GM23338 (cell line): Measurements from ENCODE around the gene STIM1. TPM values are rescaled to one million over a fixed set of nuclear protein-coding genes. Genes with fewer than 3 reads are reported as not detected.

Experiments
- ATAC-seq: fragments of 200-7000 bp; cut with Tn5 transposase; 3 replicates; pipeline ENCODE4 v1.9.1; 2020
- DNase-seq: peaks from one replicate; pipeline ENCODE4 v3.0.0-alpha.2; 2015; ENCODE audit warnings: low spot score
- H2AFZ ChIP-seq: fragments of 200-600 bp; sonication (generic); 2 replicates; pipeline ENCODE4 v1.8.0; 2016; ENCODE audit warnings: antibody characterized with exemption, mild to moderate bottlenecking, moderate library complexity
- H3F3A ChIP-seq: fragments of 200-600 bp; sonication (generic); replicated peaks from 2 replicates; pipeline ENCODE4 v1.8.0; 2017; ENCODE audit warnings: antibody characterized with exemption, mixed run types, low read depth
- H3K27ac ChIP-seq: fragments of 200-600 bp; sonication (generic); 2 replicates; pipeline ENCODE4 v1.6.1; 2016; ENCODE audit warnings: low read depth
- H3K27me3 ChIP-seq: fragments of 200-600 bp; sonication (generic); 2 replicates; pipeline ENCODE4 v1.8.0; 2016; ENCODE audit warnings: mild to moderate bottlenecking, mixed run types, moderate library complexity; ENCODE audit not compliant: insufficient read depth
- H3K36me3 ChIP-seq: fragments of 200-600 bp; sonication (generic); 2 replicates; pipeline ENCODE4 v1.8.0; 2016; ENCODE audit warnings: mild to moderate bottlenecking; ENCODE audit not compliant: insufficient read depth
- H3K4me1 ChIP-seq: fragments of 200-600 bp; sonication (generic); 2 replicates; pipeline ENCODE4 v1.8.0; 2016; ENCODE audit warnings: mild to moderate bottlenecking, moderate library complexity; ENCODE audit not compliant: insufficient read depth
- H3K4me2 ChIP-seq: fragments of 200-600 bp; sonication (generic); 2 replicates; pipeline ENCODE4 v1.7.1; 2017; ENCODE audit warnings: mixed run types
- H3K4me3 ChIP-seq: fragments of 200-600 bp; sonication (generic); 2 replicates; pipeline ENCODE4 v1.6.1; 2016; ENCODE audit warnings: mixed run types
- H3K79me2 ChIP-seq: fragments of 200-600 bp; sonication (generic); replicated peaks from 2 replicates; pipeline ENCODE4 v1.8.0; 2017; ENCODE audit warnings: mild to moderate bottlenecking; ENCODE audit not compliant: insufficient read depth
- H3K9me2 ChIP-seq: fragments of 200-600 bp; sonication (generic); 2 replicates; pipeline ENCODE4 v1.8.0; 2017; ENCODE audit not compliant: insufficient read depth
- H4K20me1 ChIP-seq: fragments of 200-600 bp; sonication (generic); replicated peaks from 2 replicates; pipeline ENCODE4 v1.8.0; 2017; ENCODE audit warnings: mild to moderate bottlenecking; ENCODE audit not compliant: insufficient read depth
- H3K27ac Mint-ChIP-seq: 2 replicates; pipeline ENCODE4 v1.8.0; 2020; ENCODE audit warnings: inconsistent platforms, mild to moderate bottlenecking, moderate library complexity, mixed read lengths
- H3K27me3 Mint-ChIP-seq: 3 replicates; pipeline ENCODE4 v1.8.0; 2022; ENCODE audit warnings: low read depth, mild to moderate bottlenecking, moderate library complexity, mixed read lengths, inconsistent platforms; ENCODE audit not compliant: insufficient read depth, poor library complexity
- H3K36me3 Mint-ChIP-seq: 3 replicates; pipeline ENCODE4 v1.8.0; 2021; ENCODE audit warnings: low read depth, mild to moderate bottlenecking, inconsistent platforms, moderate library complexity, mixed read lengths
- H3K4me1 Mint-ChIP-seq: 3 replicates; pipeline ENCODE4 v1.8.0; 2020; ENCODE audit warnings: mild to moderate bottlenecking, inconsistent platforms, mixed read lengths
- H3K4me3 Mint-ChIP-seq: 3 replicates; pipeline ENCODE4 v1.8.0; 2021; ENCODE audit warnings: moderate library complexity, mild to moderate bottlenecking, inconsistent platforms, mixed read lengths
- H3K9me3 Mint-ChIP-seq: 3 replicates; pipeline ENCODE4 v1.8.0; 2020; ENCODE audit warnings: moderate library complexity, mild to moderate bottlenecking, inconsistent platforms, mixed read lengths
- ETS1 ChIP-seq: IDR thresholded peaks from 2 replicates; pipeline ENCODE4 v1.6.1; 2016; ENCODE audit warnings: antibody characterized with exemption
- EZH2 ChIP-seq: fragments of 200-600 bp; sonication (generic); IDR thresholded peaks from one replicate; pipeline ENCODE4 v1.8.0; 2017; ENCODE audit warnings: antibody characterized with exemption, mild to moderate bottlenecking, low read depth; ENCODE audit not compliant: unreplicated experiment
- EZH2phosphoT487 ChIP-seq: fragments of 200-600 bp; sonication (generic); IDR thresholded peaks from one replicate; pipeline ENCODE4 v1.8.1; 2018; ENCODE audit warnings: antibody characterized with exemption; ENCODE audit not compliant: unreplicated experiment
- JUNB ChIP-seq: IDR thresholded peaks from one replicate; pipeline ENCODE4 v1.6.1; 2016; ENCODE audit warnings: antibody characterized with exemption; ENCODE audit not compliant: unreplicated experiment
- NANOG ChIP-seq: IDR thresholded peaks from 2 replicates; pipeline ENCODE4 v1.6.1; 2016; ENCODE audit warnings: antibody characterized with exemption, borderline replicate concordance
- POLR2AphosphoS5 ChIP-seq: IDR thresholded peaks from 2 replicates; pipeline ENCODE4 v1.6.1; 2016; ENCODE audit warnings: antibody characterized with exemption, low read depth
- REST ChIP-seq: IDR thresholded peaks from one replicate; pipeline ENCODE4 v1.6.1; 2018; ENCODE audit warnings: antibody characterized with exemption; ENCODE audit not compliant: unreplicated experiment
- STAT1 ChIP-seq: IDR thresholded peaks from one replicate; pipeline ENCODE4 v1.6.1; 2016; ENCODE audit warnings: antibody characterized with exemption; ENCODE audit not compliant: unreplicated experiment
- ZNF114 ChIP-seq: fragments of 250-450 bp; sonication (Bioruptor Pico); IDR thresholded peaks from 2 replicates; pipeline ENCODE4 v1.5.0; 2020; ENCODE audit warnings: mild to moderate bottlenecking, moderate library complexity
- ZNF331 ChIP-seq: fragments of 250-450 bp; sonication (Bioruptor Pico); IDR thresholded peaks from 2 replicates; pipeline ENCODE4 v1.5.0; 2020; ENCODE audit warnings: low read depth, mild to moderate bottlenecking, moderate library complexity
- ZNF462 ChIP-seq: fragments of 250-450 bp; sonication (Bioruptor Pico); IDR thresholded peaks from 2 replicates; pipeline ENCODE4 v1.5.0; 2020; ENCODE audit warnings: mild to moderate bottlenecking, moderate library complexity
- polyA plus RNA-seq: library from polyadenylated mRNA; unstranded; fragments of >200 nt; fragmentation: Nextera tagmentation; extraction: Ambion mirVana; gene quantifications from 2 replicates; pipeline ENCODE4 v1.2.1, GENCODE V29; 2016
- total RNA-seq: library from RNA; depleted of rRNA; stranded (reverse); fragments of >200 nt; shearing (Covaris generic); gene quantifications from 2 replicates; pipeline ENCODE4 v1.2.3, GENCODE V29; 2014

STIM1 gene
- total and polyA plus RNA-seq, 2 experiments from 2014 or later: 3.5 to 14.0 TPM

- H3K27me3 ChIP-seq: no peaks in the 10 kb centered on the region
- no peaks in the 10 kb centered on the region for H3K36me3 ChIP-seq
- H3K9me2 ChIP-seq: no peaks in the 10 kb centered on the region
- H3K4me3 ChIP-seq: no peak overlapping the region
- no peaks in the 10 kb centered on the region for H3K79me2 ChIP-seq
- no peaks in the 10 kb centered on the region for H3K36me3 Mint-ChIP-seq
- DNase-seq (no peak), ATAC-seq (no peak)
- H3K4me1 Mint-ChIP-seq: peaks cover 5% of the 10 kb centered on the region; the same call in 2 of the 3 replicates
- H3F3A ChIP-seq: no peaks in the 10 kb centered on the region
- no peak overlapping the region for H3K27ac Mint-ChIP-seq
- no peaks in the 10 kb centered on the region for H4K20me1 ChIP-seq
- no peak overlapping the region for H3K4me2 ChIP-seq
- no peaks in the 10 kb centered on the region for H3K9me3 Mint-ChIP-seq
- H3K4me3 Mint-ChIP-seq: no peak overlapping the region
- H3K27ac ChIP-seq: no peak overlapping the region
- TF ChIP-seq EZH2 (no peak), ETS1 (no peak), JUNB (no peak)
- peaks cover 2% of the 10 kb centered on the region for H3K27me3 Mint-ChIP-seq
- H3K4me1 ChIP-seq: no peaks in the 10 kb centered on the region; the same call in 1 of the 2 replicates
- no peak overlapping the region for H2AFZ ChIP-seq
Observed at GRCh38 chr11:3986301-3986700, 130.8 kb downstream of the STIM1 start.

- Histone ChIP-seq H3K36me3 (no peaks in the 10 kb centered on the region), H3K4me3 (peak overlapping the region; percentile 41), H3F3A (no peaks in the 10 kb centered on the region), H3K27ac (no peak overlapping the region), H3K79me2 (no peaks in the 10 kb centered on the region), H3K4me1 (no peaks in the 10 kb centered on the region; the same call in 1 of the 2 replicates), H4K20me1 (no peaks in the 10 kb centered on the region), H3K27me3 (no peaks in the 10 kb centered on the region), H3K9me2 (no peaks in the 10 kb centered on the region), H2AFZ (no peak overlapping the region), H3K4me2 (peak overlapping the region; percentile 70)
- peaks cover 4% of the 10 kb centered on the region; the same call in 2 of the 3 replicates for H3K36me3 Mint-ChIP-seq
- H3K27me3 Mint-ChIP-seq: peaks cover 2% of the 10 kb centered on the region
- H3K4me3 Mint-ChIP-seq: peak overlapping the region; percentile 61
- ATAC-seq (peak; percentile 95), DNase-seq (peak; percentile 83)
- H3K27ac Mint-ChIP-seq: no peak overlapping the region
- peaks cover 5% of the 10 kb centered on the region; the same call in 2 of the 3 replicates for H3K4me1 Mint-ChIP-seq
- peaks cover 14% of the 10 kb centered on the region for H3K9me3 Mint-ChIP-seq
- no peak for TF ChIP-seq NANOG
- no peak for TF ChIP-seq STAT1
- no peak for TF ChIP-seq REST
- no peak for TF ChIP-seq ZNF462
- no peak for TF ChIP-seq EZH2phosphoT487
- no peak for TF ChIP-seq EZH2
- no peak for TF ChIP-seq POLR2AphosphoS5
- no peak for TF ChIP-seq ZNF331 (CRISPR knock-in tag)
- TF ChIP-seq ZNF114 (CRISPR knock-in tag): no peak
Observed at GRCh38 chr11:3989276-3989920, 133.9 kb downstream of the STIM1 start.
